Psoas muscle (tissue), 8 donors: ENCODE data around the gene FCN1. TPM values are rescaled to one million over a fixed set of nuclear protein-coding genes. Genes with fewer than 3 reads are reported as not detected.
"Not testable (repeated sequence)": the region's sequence is repeated elsewhere in the genome, so short reads cannot be mapped to it uniquely, and the experiment has no call there.

Experiments used
- ATAC-seq, 4 donors: fragments of 200-7000 bp; cut with Tn5 transposase; one replicate each; pipeline ENCODE4 v1.9.1; 2020; ENCODE audit warnings: moderate library complexity in 3 of 4, mild to moderate bottlenecking in 2 of 4
- DNase-seq, 2 donors: peaks; one replicate each; pipeline ENCODE4 v3.0.0-alpha.2; 2020
- H3K27ac ChIP-seq: fragments of 200-600 bp; one replicate; pipeline ENCODE4 v1.8.0; 2022
- H3K27me3 ChIP-seq, 3 donors: fragments of 200-600 bp in 1 of 3; one replicate each; pipeline versions ENCODE4 v1.6.1 to v1.8.0; 2013 to 2022; ENCODE audit warnings: low read length in 2 of 3, mild to moderate bottlenecking in 2 of 3, moderate library complexity in 1 of 3; ENCODE audit not compliant: insufficient read depth in 3 of 3
- H3K36me3 ChIP-seq, 2 donors: fragments of 200-600 bp in 1 of 2; one replicate each; pipeline versions ENCODE4 v1.6.1 to v1.8.0; 2013 to 2022; ENCODE audit warnings: low read depth in 1 of 2, mild to moderate bottlenecking in 1 of 2, moderate library complexity in 1 of 2; ENCODE audit not compliant: insufficient read depth in 1 of 2
- H3K4me1 ChIP-seq: fragments of 200-600 bp; one replicate; pipeline ENCODE4 v1.8.0; 2022
- H3K4me3 ChIP-seq: fragments of 200-600 bp; one replicate; pipeline ENCODE4 v1.8.0; 2022; ENCODE audit warnings: mild to moderate bottlenecking
- H3K9me3 ChIP-seq: fragments of 200-600 bp; one replicate; pipeline ENCODE4 v1.8.0; 2022
- WGBS, 3 donors: extraction: QIAGEN DNeasy Blood & Tissue Kit; methylation state at CpG; one replicate each; pipeline versions ENCODE4 v1.1.6 to v1.1.7; 2013; 5-methylcytosine and 5-hydroxymethylcytosine counted together
- intact Hi-C, 2 donors: fragments of 100-400 bp; cut with DNase I; formaldehyde crosslinking; loops; one replicate each; pipeline versions ENCODE4 v1.11.0 to v1.14.2; 2022
- polyA plus RNA-seq, 3 donors: library from polyadenylated mRNA; stranded (reverse); fragments of 200-250 nt; gene quantifications; one replicate each; pipeline ENCODE4 v1.2.3, GENCODE V29; 2013
- total RNA-seq, 4 donors: library from RNA; stranded (reverse); fragmentation: NEBNext Ultra II Directional in 2 of 4; extraction: Animal tissue kit (Norgen Biotek cat#: 25700) in 2 of 4; gene quantifications; one replicate each; pipeline versions ENCODE4 v1.2.1 to v1.2.4, GENCODE V29; 2021 to 2023
- TF ChIP-seq, protein P1 (sequence below): fragments of 200-600 bp; IDR thresholded peaks from one replicate; pipeline ENCODE4 v1.8.0; 2022; ENCODE audit warnings: antibody characterized with exemption
- donor health status: healthy with polysubstance abuse.
- donor health status: DM: no; HTN: no; CAD: no; lungs with moderate emphysema.
- donor health status: Bipolar disorder and iron deficiency.
- donor health status: healthy.
- donor health status: DM: yes; HTN: yes; CAD: no.
- donor health status: DM: no; HTN: no; CAD: no.
- donor health status: DM: no; HTN: no; CAD: no.
- donor health status: DM: yes; HTN: yes; CAD: no.

Gene FCN1
- total and polyA plus RNA-seq, 7 donors = 0.51 to 3.9 (median 0.82) TPM

- Histone ChIP-seq H3K4me1 (no peaks in the 10 kb centered on the region), H3K27ac (no peak overlapping the region), H3K27me3 (peaks cover 0 to 14% (median 8%) of the 10 kb centered on the region in 3 donors), H3K9me3 (no peaks in the 10 kb centered on the region), H3K4me3 (no peak overlapping the region), H3K36me3 (no peaks in the 10 kb centered on the region)
- DNase-seq = no peak
- WGBS, 3 donors = 77 to 84% (median 79%) methylated on average over 13 of the region's 13 CpGs
- ATAC-seq = no peak
- TF ChIP-seq, protein P1, sequence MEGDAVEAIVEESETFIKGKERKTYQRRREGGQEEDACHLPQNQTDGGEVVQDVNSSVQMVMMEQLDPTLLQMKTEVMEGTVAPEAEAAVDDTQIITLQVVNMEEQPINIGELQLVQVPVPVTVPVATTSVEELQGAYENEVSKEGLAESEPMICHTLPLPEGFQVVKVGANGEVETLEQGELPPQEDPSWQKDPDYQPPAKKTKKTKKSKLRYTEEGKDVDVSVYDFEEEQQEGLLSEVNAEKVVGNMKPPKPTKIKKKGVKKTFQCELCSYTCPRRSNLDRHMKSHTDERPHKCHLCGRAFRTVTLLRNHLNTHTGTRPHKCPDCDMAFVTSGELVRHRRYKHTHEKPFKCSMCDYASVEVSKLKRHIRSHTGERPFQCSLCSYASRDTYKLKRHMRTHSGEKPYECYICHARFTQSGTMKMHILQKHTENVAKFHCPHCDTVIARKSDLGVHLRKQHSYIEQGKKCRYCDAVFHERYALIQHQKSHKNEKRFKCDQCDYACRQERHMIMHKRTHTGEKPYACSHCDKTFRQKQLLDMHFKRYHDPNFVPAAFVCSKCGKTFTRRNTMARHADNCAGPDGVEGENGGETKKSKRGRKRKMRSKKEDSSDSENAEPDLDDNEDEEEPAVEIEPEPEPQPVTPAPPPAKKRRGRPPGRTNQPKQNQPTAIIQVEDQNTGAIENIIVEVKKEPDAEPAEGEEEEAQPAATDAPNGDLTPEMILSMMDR = no peak
- intact Hi-C loops = no loop called here
Observed at GRCh38 chr9:134860510-134860909, 57.2 kb downstream of the FCN1 start.

GRCh38 chr9:134858051-134858841, 59.5 kb downstream of the FCN1 start:
- H3K9me3 ChIP-seq = no peaks in the 10 kb centered on the region
- no peak overlapping the region for H3K27ac ChIP-seq
- H3K4me1 ChIP-seq = no peaks in the 10 kb centered on the region
- no peak overlapping the region for H3K4me3 ChIP-seq
- no peaks in the 10 kb centered on the region for H3K36me3 ChIP-seq
- intact Hi-C loops = no loop called here
- 49 to 57% (median 51%) methylated on average over 11 of the region's 11 CpGs for WGBS, 3 donors
- TF ChIP-seq, protein P1 = no peak
- peaks cover 0 to 11% (median 2%) of the 10 kb centered on the region in 3 donors for H3K27me3 ChIP-seq
- no peak for ATAC-seq
- DNase-seq = no peak

- H3K9me3 ChIP-seq, ATAC-seq, H3K27ac ChIP-seq, H3K4me3 ChIP-seq, H3K36me3 ChIP-seq, DNase-seq, H3K4me1 ChIP-seq, intact Hi-C loops: not testable (repeated sequence)
- 94 to 100% (median 98%) methylated on average over 2 of the region's 2 CpGs for WGBS, 3 donors
- H3K27me3 ChIP-seq = peaks cover 0 to 16% (median 2%) of the 10 kb centered on the region in 3 donors
Observed at GRCh38 chr9:134857451-134857850, 60.3 kb downstream of the FCN1 start.

GRCh38 chr9:134855900-134856377, 61.8 kb downstream of the FCN1 start:
- TF ChIP-seq, protein P1 = no peak
- no peaks in the 10 kb centered on the region for H3K4me1 ChIP-seq
- ATAC-seq (no peak), DNase-seq (no peak)
- no peaks in the 10 kb centered on the region for H3K36me3 ChIP-seq
- H3K27me3 ChIP-seq = peaks cover 0 to 16% (median 2%) of the 10 kb centered on the region in 3 donors
- WGBS, 3 donors = 72 to 76% (median 73%) methylated on average over 9 of the region's 9 CpGs
- no peak overlapping the region for H3K27ac ChIP-seq
- intact Hi-C loops = no loop called here
- no peaks in the 10 kb centered on the region for H3K9me3 ChIP-seq
- H3K4me3 ChIP-seq = no peak overlapping the region

Other genes starting within 250 kb of the FCN1 start
- gene FCN2, start 37.1 kb downstream of the FCN1 start, total RNA-seq = not detected
- under 1 TPM in 1 of 3 donors, not detected in 2; 0.07 TPM for gene FCN2, start 37.1 kb downstream of the FCN1 start, polyA plus RNA-seq
- 10 to 100 TPM in 1 of 4 donors, 1 to 10 TPM in 3; 4.8 to 21.4 (median 6.4) TPM for gene OLFM1, start 169.8 kb upstream of the FCN1 start, total RNA-seq
- gene OLFM1, start 169.8 kb upstream of the FCN1 start, polyA plus RNA-seq = 10 to 100 TPM; 11.2 to 23.1 (median 13.0) TPM